ENCODE measurements around the gene ADGRD2. TPM values are rescaled to one million over a fixed set of nuclear protein-coding genes. Genes with fewer than 3 reads are reported as not detected.
A peak's percentile ranks its signal among the peaks of the same experiment; 100 is the strongest.

Gene ADGRD2
- total and polyA plus RNA-seq, 2 of the 13 experiments (the other 11 are each of a cell fraction or from before 2014, with no cell fraction given) = not detected

GRCh38 chr9:124511891-124512805 is 61.9 kb downstream of the ADGRD2 start (continued):
- TF ChIP-seq MTERF4 (CRISPR knock-in tag; IDR thresholded peaks at IDR 0.05) (no peak), ASH2L (IDR thresholded peaks at IDR 0.05; ENCODE audit: insufficient read length, low read depth, low read length) (no peak), SETDB1 (CRISPR knock-in tag; IDR thresholded peaks at IDR 0.05; ENCODE audit: borderline replicate concordance) (no peak), JUND (CRISPR knock-in tag; IDR thresholded peaks at IDR 0.05) (no peak), ZNF563 (CRISPR knock-in tag; IDR thresholded peaks at IDR 0.05) (no peak; the same call in 1 of the 2 replicates), ATM (IDR thresholded peaks at IDR 0.05; ENCODE audit: borderline replicate concordance) (no peak), MBNL3 (CRISPR knock-in tag; conservative IDR thresholded peaks at IDR 0.05) (no peak), ZNF792 (CRISPR knock-in tag; IDR thresholded peaks at IDR 0.05) (no peak), ZSCAN5A (CRISPR knock-in tag; IDR thresholded peaks at IDR 0.05; ENCODE audit: borderline replicate concordance) (no peak), ZNF350 (CRISPR knock-in tag; IDR thresholded peaks at IDR 0.05; ENCODE audit: borderline replicate concordance, low read depth) (peak; percentile 17; the same call in 1 of the 2 replicates), ZNF724P (CRISPR knock-in tag; IDR thresholded peaks at IDR 0.05; ENCODE audit: borderline replicate concordance) (no peak), NR1H2 (CRISPR knock-in tag; IDR thresholded peaks at IDR 0.05; ENCODE audit: borderline replicate concordance, low read depth) (no peak), KLF12 (CRISPR knock-in tag; IDR thresholded peaks at IDR 0.05; ENCODE audit: borderline replicate concordance) (peak; percentile 31; the same call in 1 of the 2 replicates), TCF12 (IDR thresholded peaks at IDR 0.05) (no peak), TCF12 (CRISPR knock-in tag; IDR thresholded peaks at IDR 0.05) (0 out of 2 replicates have a peak, but pooled peaks have one; percentile 66), EHMT2 (IDR thresholded peaks at IDR 0.05; ENCODE audit: borderline replicate concordance, low read depth, low read length) (no peak), TFAP4 (IDR thresholded peaks at IDR 0.05; ENCODE audit: borderline replicate concordance, low read depth) (peak; percentile 94), SATB2 (CRISPR knock-in tag; IDR thresholded peaks at IDR 0.05) (no peak), POLR2AphosphoS2 (IDR thresholded peaks at IDR 0.05; ENCODE audit: low read depth, low read length) (no peak)
- TF ChIP-seq, protein P1, sequence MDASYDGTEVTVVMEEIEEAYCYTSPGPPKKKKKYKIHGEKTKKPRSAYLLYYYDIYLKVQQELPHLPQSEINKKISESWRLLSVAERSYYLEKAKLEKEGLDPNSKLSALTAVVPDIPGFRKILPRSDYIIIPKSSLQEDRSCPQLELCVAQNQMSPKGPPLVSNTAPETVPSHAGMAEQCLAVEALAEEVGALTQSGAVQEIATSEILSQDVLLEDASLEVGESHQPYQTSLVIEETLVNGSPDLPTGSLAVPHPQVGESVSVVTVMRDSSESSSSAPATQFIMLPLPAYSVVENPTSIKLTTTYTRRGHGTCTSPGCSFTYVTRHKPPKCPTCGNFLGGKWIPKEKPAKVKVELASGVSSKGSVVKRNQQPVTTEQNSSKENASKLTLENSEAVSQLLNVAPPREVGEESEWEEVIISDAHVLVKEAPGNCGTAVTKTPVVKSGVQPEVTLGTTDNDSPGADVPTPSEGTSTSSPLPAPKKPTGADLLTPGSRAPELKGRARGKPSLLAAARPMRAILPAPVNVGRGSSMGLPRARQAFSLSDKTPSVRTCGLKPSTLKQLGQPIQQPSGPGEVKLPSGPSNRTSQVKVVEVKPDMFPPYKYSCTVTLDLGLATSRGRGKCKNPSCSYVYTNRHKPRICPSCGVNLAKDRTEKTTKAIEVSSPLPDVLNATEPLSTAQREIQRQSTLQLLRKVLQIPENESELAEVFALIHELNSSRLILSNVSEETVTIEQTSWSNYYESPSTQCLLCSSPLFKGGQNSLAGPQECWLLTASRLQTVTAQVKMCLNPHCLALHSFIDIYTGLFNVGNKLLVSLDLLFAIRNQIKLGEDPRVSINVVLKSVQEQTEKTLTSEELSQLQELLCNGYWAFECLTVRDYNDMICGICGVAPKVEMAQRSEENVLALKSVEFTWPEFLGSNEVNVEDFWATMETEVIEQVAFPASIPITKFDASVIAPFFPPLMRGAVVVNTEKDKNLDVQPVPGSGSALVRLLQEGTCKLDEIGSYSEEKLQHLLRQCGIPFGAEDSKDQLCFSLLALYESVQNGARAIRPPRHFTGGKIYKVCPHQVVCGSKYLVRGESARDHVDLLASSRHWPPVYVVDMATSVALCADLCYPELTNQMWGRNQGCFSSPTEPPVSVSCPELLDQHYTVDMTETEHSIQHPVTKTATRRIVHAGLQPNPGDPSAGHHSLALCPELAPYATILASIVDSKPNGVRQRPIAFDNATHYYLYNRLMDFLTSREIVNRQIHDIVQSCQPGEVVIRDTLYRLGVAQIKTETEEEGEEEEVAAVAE (CRISPR knock-in tag; IDR thresholded peaks at IDR 0.05; ENCODE audit: borderline replicate concordance) = no peak
- TF ChIP-seq, protein P2, sequence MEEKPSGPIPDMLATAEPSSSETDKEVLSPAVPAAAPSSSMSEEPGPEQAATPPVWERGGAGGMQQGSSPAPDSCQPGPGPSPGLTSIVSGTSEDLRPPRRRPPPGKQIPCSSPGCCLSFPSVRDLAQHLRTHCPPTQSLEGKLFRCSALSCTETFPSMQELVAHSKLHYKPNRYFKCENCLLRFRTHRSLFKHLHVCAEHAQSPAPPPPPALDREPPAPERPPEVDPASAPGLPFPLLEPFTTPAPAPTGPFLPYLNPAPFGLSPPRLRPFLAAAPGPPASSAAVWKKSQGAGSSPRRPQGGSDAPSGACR (CRISPR knock-in tag; IDR thresholded peaks at IDR 0.05) = peak; percentile 41; the same call in 1 of the 2 replicates

Measured in HepG2 (cell line).